NCI-H1436 treated with DMSO at 0.1 percent for 48 hours (cell line): Measurements from ENCODE around the gene AKNAD1.
"Not testable (repeated sequence)": the region's sequence is repeated elsewhere in the genome, so short reads cannot be mapped to it uniquely, and the experiment has no call there.

Experiments used
- DNase-seq: peaks from one replicate; lab custom pipeline; 2025; lab: John Stamatoyannopoulos, UW

Gene AKNAD1, protein sequence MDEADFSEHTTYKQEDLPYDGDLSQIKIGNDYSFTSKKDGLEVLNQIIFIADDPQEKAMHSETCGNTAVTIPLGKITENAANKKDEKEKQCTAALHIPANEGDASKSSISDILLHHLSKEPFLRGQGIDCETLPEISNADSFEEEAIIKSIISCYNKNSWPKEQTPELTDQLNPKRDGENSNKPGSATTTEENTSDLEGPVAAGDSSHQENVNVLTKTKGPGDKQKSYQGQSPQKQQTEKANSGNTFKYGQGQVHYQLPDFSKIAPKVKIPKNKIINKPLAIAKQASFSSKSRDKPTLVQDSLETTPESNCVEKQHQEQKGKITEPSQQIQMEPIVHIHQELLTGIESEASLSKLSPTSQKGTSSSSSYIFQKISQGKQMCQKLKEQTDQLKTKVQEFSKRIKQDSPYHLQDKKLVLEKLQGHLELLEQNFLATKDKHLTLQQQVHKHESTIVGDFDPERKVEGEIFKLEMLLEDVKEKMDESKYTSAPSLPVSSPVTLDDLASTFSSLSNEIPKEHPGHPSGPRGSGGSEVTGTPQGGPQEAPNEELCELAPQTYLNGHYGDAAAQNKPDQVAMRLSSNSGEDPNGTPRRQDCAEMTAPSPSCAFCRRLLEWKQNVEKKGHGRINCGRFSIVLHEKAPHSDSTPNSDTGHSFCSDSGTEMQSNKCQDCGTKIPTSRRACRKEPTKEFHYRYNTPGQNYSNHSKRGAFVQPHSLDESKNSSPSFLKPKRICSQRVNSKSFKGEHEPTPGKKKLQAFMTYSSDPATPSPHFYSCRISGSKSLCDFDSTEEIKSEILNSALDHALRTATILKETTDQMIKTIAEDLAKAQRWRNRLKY

DNA sequence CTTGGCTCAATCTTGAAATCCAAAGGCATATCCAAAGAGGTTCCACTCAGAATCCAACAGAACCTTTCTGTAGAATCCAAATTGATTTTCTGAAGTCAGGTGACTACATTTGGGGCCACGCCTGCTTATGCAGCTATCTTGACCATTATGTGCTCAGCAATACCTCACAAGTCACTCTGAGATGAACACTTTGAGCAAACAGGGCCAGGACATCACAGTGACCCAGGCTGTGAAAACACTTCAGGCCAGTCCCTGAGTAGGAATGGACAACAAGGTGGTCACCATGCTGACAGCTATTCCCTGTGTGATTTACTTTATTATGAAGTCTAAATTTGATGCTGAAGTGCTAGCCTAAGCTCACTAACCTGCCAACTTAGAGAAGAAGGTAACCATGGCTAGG is at the start of gene AKNAD1:
Gene AKNAD1 (minus strand): TSS at position 101 of the 400 bp plus-strand sequence. CDS start 4,430 bp downstream, outside the sequence.
- DNase-seq = no peak

DNA sequence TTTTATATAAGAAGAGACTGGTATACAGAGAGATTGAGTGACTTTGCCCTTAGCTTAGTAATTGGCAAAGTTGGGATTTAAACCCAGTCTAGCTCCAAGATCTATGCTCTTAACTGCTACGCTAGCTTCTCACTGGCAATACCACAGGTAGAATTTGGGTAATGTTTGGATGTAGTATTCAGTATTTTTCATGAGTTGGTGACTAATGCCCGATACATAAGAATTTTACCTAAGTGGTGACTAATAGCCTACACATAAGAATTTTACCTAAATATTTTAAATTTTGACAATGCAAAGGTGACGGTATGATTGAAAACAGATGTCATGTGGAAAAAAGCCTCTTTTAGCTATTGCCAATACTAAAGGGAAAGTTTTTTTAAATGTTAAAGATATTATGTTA is 44.2 kb upstream of the AKNAD1 start:
- DNase-seq = no peak

DNA sequence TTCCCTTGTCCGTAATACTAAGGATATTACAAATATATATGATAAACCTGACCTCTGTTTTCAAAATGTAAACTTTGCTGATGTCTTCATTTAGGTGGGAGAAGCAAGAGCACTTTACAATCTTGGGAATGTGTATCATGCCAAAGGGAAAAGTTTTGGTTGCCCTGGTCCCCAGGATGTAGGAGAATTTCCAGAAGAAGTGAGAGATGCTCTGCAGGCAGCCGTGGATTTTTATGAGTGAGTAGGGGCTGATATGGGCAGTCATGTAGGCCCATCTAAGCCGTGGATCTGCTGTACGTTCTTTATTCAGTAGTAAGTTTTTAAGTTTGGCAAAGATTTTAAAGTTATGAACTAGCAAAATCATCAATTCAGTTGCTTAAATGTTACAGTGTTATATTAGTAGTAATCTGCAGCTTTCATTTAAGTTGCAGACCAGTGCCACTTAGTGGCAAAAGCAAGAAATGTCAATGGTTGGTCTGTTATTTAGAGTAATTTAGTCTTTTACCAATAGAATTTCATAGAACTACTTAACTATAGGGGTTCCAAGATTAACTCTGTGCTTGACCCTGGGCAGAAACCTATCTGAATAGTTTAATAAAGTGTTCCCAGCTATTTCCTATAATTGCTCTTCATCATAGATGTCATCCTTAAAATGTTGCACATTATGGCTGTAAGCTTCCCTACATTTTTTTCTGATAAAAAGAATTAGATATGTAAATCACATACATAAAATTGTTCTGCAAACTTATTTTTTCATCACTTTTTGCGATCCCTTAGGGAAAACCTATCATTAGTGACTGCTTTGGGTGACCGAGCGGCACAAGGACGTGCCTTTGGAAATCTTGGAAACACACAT is 41.2 kb upstream of the AKNAD1 start:
- no peak for DNase-seq

DNA sequence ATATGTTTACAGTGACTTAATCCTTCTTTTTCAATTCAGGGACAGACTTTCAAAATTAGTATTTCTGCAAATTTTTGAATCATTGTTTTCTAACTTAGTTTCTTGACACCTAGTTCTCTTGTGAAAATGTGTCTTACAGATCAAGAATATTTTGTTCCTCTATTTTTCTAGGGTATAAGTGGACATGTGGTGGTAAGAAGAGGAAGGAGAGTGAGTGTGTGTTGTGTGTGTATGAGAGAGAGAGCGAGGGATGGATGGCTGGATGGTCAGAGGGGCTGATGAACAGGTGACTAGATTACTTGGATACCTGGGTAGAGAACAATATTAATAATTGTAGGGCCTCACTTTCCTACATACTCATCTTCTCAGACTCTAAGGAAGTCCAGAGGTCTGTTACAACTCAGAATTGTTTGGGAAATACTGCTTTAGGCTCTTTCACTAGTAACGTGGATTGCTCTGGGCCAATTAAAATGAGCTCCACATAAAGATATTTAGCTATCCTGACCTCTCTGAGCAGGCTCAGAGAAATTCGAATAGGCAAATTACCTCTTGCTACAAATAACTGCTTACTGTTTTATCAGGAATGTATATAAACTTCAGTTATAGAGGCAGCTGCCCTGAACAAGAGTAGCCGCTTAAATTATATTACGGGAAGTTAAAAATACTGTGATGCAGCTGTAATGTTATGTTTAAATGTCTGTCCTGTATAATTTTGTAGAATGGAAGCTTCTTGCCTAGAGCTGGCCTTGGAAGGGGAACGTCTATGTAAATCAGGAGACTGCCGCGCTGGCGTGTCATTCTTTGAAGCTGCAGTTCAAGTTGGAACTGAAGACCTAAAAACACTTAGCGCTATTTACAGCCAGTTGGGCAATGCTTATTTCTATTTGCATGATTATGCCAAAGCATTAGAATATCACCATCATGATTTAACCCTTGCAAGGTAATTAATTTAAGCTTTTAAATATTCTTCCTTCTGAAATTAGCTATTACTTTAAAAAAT is 39.6 kb upstream of the AKNAD1 start:
- DNase-seq = no peak

DNA sequence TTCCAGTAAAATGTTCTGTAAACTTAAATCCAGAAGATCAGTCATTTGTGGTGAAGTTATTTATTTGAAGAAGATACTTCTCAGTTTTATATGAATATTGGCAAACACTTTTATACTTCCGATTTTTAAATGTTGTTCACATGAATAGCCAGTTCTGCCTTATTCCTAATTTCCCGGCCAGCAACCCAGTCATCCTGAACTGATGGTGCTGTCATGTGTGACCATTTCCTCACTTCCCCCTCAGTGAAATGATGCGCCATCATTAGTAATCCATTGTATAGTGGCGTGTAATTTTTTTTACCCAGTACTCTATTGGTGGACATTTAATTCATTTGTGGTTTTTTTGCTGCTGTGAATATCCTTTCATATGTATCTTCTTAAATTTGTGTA is 36.2 kb upstream of the AKNAD1 start:
- DNase-seq = no peak

DNA sequence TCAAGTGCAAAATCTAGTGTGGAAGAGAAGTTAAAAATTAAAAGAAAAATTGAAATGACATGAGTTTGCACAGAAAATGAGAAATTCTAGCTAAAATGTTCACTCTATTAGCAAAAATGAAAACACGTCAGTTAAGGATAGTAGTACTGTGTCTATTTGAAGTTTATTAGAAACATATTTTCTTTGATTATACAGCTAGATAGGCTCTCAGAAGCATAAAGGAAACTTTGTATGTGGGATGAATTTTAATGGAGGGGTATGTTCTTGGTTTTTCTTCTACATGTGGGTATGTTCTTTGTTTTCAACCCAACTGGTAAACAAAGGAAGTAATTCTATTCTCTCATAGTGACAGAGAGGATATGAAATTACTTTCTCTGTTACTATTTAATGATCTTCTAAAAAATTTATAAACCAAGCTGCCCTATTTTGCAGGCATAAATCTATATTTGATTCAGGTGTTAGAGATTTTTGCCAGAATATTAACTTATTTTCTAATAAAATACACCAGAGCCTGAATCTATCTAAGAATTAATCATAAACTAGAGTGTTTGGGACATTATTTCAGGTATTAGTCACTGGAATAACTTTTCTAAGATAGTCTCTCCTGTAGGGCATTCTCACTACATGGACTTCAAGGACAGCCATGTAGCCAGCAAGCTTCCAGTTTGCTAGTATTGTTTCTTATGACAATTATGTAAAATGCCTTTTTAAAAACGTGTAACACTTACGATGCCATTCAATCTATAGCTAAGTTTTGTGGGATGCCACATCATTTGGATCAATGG is 35.7 kb upstream of the AKNAD1 start:
- DNase-seq = no peak

DNA sequence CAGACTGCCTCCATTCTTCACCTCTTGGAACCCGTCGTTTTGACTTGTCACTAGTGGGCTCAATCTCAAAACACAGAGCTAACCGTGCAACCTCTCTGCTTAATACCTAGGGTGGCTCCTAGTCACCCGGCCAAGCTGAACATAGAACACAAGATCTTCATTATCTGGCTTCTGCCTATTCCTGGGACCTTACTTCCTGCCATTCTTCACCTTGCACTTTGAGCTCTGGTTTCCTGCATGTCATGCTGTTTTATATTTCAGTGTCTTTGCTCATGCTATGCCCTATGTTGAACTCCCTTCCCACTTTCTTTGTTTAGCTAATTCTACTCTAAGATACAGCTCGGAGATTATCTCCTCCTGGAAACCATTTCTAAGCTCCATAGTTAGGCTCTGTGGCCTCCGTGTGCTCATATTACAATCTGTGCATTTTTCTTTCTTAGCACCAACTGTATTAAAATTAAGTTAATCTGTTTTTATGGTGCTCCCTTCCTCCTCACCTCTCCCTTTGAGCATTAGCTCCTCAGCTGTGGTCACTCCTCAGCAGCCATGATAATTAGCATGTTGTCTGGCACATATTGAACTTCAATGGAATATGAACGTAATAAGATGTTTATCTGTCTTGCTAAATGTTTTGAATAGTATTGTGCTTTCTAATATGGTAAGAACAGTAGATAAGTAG is 33.0 kb upstream of the AKNAD1 start:
- DNase-seq = no peak

DNA sequence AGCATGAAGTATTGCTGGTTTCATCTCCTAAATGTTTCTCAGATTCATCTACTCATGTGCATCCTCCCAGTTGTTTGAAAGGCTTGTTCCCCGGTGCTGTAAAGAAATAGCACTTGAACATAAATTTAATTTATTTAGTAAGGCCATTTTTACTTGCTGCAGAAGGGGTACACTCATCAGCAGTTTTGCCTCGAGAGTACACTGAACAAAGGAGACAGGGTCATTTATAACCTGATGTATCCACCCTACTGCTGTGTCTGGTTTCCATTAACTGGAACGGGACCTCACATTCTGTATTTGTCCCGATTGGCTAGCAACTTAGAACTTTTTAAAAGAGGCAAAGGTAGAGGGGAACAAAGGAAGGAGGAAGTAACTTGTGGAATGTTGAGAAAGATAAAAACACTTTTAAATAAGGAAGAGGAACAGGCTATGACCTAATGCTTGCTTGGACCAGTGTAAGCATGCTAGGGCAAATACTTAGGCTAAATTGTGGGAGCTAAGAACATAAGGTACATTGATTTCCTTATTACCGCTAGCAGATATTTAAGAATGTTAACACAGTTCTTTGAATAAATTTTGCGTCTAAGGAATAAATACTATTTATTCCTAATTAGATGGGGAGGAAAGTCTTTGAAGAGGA is 32.2 kb upstream of the AKNAD1 start:
- not testable (repeated sequence) for DNase-seq

DNA sequence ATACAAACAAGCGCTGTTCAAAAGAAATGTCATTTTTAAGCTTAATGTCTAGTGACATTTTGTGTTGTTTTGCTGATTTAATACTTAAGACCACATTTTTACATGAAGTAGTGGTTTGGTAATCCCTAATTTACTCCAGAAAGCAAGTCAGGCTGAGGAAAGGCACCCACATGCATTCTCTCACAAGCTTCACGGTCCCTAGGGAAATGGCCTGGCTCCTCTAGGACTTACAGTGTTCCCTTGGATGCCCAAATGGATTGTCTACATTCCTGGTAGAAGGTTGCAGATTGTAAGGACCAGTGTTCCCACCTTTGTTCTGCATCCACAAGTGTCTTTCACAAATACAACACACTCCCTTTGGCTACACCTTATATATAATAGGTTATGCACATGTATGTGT is 29.4 kb upstream of the AKNAD1 start:
- DNase-seq = no peak

DNA sequence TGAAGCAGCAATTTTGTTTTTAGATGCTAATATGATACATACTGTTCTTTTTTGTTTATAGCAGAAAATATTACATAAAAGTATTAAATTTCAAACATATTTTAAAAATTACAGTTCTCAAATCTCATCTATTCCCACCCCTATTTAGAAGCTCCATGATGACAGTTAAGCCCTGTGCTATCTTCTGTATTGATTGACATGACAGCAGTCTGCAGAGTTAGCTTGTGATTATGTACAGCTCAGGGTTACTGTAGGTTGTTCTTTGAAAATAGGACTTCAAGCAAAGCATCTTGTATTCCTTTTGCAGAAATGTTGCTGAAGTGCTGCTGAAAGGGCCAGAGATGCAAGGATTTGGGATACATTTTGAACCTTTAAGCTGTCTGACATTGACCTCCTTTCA is 28.1 kb upstream of the AKNAD1 start:
- no peak for DNase-seq

DNA sequence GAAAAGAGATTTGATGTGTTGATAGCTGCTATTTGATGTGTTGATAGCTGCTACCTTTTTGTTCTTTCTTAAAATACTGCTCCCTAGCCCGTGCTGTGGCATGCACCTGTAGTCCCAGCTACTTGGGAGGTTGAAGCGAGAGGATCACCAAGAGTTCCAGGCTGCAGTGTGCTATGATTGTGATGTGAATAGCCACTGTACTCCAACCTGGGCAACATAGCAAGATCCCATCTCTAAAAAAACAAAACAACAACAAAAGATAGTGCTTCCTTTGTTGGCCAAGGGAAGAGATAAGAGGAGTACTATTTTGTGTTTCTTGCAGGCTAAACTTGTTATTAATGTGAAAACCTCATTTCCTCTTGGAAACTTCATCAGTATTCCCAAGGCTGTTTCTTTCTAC is 25.9 kb upstream of the AKNAD1 start:
- DNase-seq = no peak

DNA sequence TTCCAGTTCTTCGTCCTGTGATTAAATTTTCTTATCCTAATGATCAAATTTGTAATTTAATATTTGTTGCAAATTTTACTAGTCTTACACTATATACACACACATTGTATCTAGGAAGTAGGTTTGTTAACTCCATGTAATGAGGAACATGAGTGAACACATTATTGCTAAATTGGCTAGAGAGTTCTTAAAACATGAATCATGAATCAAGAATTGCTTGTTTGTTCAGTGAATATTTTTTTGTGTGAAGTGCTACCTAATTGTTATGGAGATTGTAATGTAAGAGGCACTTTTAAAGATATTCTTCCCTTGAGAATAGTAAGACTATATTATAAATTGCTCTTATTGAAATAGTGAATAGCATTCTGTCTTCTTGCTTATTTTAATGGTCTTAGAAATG is 24.5 kb upstream of the AKNAD1 start:
- DNase-seq = no peak

DNA sequence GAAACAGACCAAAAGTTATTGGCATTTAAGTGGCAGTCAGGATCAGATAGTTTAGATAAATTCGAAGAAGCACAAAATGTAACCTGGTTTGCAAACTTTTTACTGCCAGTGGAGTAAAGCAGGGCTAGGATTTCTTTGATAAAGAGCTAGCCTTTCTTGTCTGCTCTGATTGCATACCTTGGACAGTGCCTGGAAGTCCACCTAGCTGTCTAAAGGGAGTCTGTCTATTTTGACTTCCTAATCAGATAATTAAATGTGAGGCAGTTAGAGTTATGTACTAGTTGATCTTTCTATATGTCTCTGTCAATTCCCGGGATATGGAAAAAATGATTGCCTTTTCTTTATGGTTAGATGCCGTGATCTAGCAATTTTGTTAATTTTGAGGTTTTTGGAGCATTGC is 24.0 kb upstream of the AKNAD1 start:
- no peak for DNase-seq

DNA sequence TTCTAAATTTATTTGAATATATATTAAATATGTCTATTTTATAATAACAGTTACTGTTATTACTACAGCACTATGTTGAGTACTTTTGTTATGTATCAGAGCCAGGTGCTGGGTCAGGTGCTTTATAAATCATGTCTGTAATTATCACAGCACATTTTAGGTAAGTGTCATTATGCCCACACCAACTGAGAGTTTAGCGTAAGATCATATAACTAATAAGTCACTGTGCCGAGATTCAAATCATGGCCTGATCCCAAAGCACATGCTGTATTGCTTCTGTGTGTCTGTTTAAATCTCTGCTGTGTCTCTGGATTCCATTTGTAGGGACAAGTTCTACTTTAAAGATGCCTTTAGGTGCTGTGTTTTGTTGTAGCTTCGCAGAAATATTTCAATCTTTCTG is 21.8 kb upstream of the AKNAD1 start:
- DNase-seq = no peak

DNA sequence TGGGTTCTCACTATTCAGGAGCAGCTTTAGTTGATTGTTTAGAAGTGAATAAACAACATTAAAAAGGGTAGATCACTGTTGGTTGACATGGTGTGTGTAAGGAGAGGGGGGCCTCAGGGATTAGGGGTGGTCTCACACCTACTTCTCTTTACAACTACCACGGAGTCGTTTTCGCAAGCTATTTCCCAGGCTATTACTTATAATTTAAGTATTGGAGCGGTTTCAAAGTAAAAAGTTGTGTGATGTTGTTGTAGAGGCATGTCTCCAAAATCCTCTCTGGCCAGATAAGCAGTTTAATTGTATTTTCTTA is 21.2 kb upstream of the AKNAD1 start:
- DNase-seq = no peak

DNA sequence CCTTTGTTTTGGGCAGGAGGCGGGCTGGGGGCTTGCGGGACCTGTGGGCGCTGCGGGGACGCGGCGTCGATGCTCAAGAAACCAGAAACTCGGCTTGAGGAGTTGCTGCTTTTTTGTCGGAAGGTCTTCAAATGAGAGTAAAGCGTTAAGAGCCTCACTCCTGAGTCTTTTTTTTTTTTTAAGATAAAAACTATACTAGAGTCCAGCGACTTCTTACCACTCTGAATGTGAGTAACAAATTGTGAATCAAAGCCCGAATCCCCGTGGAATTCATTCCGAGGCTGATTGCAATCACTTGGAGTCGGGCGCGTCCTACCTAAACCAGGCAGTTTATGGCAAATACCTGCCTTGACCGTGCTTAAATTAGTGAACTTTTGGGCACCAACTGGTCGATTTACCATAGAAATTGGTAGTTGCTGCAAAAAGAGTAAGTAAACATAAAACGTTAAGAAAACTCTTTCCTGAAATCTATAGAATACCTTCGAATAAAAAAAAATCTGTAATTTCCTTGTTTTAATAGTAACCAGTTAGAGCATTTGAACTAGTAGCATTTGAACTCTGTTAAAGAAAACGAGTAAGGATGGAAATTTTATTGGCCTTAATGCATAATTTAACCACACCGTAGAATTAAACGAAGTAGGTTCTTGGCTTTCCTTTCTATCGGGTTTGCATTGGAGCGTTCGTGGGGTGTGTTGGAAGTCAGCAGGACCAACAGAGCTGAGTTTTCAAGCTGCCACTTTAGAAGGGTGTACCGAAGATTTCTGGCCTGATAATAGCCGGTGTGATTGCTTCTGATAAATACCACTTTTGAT is 20.7 kb upstream of the AKNAD1 start:
- no peak for DNase-seq

DNA sequence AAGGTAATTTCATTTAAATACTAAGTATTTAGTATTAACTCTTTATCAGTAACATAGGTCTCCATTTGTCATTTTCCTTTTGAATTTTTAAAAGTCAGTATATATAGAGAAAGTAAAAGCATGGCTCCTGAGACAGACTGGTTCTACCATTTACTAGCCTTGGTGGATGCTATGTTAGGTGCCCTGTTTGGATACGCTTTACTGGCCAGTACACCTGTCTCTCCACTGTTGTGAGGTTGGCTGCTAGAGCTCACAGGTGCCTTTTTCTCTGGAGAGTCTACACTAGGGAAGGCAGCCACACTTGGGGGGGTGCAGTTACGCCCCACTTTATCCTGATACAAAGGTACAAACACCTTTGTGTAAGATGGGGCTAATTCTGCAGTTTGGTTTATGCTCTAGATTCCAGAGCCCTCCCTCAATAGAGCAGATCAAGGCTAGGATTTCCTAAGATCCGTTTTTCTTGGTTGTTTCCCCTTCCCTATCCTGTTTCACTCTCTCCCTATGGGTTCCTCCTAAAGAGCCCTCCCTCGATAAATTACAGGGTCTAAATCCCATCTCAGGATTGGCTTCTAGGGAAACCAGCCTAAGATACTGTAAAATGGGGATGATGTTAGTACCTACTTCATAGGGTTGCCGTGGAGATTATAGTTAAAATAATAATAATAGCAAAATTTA is 14.3 kb upstream of the AKNAD1 start:
- DNase-seq = no peak

DNA sequence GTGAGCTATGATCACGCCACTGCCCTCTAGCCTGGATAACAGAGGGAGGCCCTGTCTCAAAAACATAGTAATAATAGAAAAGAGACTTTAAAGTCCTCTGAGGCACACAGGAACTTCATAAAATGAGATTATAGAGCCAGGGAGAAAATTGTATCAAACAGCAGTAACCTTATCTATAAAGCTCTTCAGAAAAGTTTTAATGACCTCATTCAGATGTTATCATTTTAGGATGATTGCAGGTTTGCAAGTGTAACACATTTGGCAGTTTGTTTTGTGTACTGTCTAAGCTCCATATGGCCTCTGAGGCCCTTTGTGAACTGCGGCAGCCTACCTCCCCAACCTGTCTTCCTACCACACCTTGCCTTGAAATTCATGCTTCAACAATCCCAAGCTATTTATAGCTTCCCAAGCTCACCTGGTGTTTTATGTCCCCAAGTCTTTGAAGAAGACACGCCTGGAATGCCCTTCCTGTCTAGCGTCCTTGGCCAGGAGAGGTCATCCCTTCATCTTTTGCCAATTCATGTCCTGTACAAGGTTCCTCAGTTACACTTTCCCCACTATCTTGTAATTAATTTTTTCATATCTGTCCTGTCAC is 8.5 kb upstream of the AKNAD1 start:
- no peak for DNase-seq
